GM23338 (cell line): Measurements from ENCODE around the gene GAB1. TPM values are rescaled to one million over a fixed set of nuclear protein-coding genes. Genes with fewer than 3 reads are reported as not detected.
A peak's percentile ranks its signal among the peaks of the same experiment; 100 is the strongest.

Source experiments
- ATAC-seq: fragments of 200-7000 bp; cut with Tn5 transposase; 3 replicates; pipeline ENCODE4 v1.9.1; 2020
- DNase-seq: peaks from one replicate; pipeline ENCODE4 v3.0.0-alpha.2; 2015; ENCODE audit warnings: low spot score
- H2AFZ ChIP-seq: fragments of 200-600 bp; sonication (generic); 2 replicates; pipeline ENCODE4 v1.8.0; 2016; ENCODE audit warnings: antibody characterized with exemption, mild to moderate bottlenecking, moderate library complexity
- H3F3A ChIP-seq: fragments of 200-600 bp; sonication (generic); replicated peaks from 2 replicates; pipeline ENCODE4 v1.8.0; 2017; ENCODE audit warnings: antibody characterized with exemption, mixed run types, low read depth
- H3K27ac ChIP-seq: fragments of 200-600 bp; sonication (generic); 2 replicates; pipeline ENCODE4 v1.6.1; 2016; ENCODE audit warnings: low read depth
- H3K27me3 ChIP-seq: fragments of 200-600 bp; sonication (generic); 2 replicates; pipeline ENCODE4 v1.8.0; 2016; ENCODE audit warnings: mild to moderate bottlenecking, mixed run types, moderate library complexity; ENCODE audit not compliant: insufficient read depth
- H3K36me3 ChIP-seq: fragments of 200-600 bp; sonication (generic); 2 replicates; pipeline ENCODE4 v1.8.0; 2016; ENCODE audit warnings: mild to moderate bottlenecking; ENCODE audit not compliant: insufficient read depth
- H3K4me1 ChIP-seq: fragments of 200-600 bp; sonication (generic); 2 replicates; pipeline ENCODE4 v1.8.0; 2016; ENCODE audit warnings: mild to moderate bottlenecking, moderate library complexity; ENCODE audit not compliant: insufficient read depth
- H3K4me2 ChIP-seq: fragments of 200-600 bp; sonication (generic); 2 replicates; pipeline ENCODE4 v1.7.1; 2017; ENCODE audit warnings: mixed run types
- H3K4me3 ChIP-seq: fragments of 200-600 bp; sonication (generic); 2 replicates; pipeline ENCODE4 v1.6.1; 2016; ENCODE audit warnings: mixed run types
- H3K79me2 ChIP-seq: fragments of 200-600 bp; sonication (generic); replicated peaks from 2 replicates; pipeline ENCODE4 v1.8.0; 2017; ENCODE audit warnings: mild to moderate bottlenecking; ENCODE audit not compliant: insufficient read depth
- H3K9me2 ChIP-seq: fragments of 200-600 bp; sonication (generic); 2 replicates; pipeline ENCODE4 v1.8.0; 2017; ENCODE audit not compliant: insufficient read depth
- H4K20me1 ChIP-seq: fragments of 200-600 bp; sonication (generic); replicated peaks from 2 replicates; pipeline ENCODE4 v1.8.0; 2017; ENCODE audit warnings: mild to moderate bottlenecking; ENCODE audit not compliant: insufficient read depth
- H3K27ac Mint-ChIP-seq: 2 replicates; pipeline ENCODE4 v1.8.0; 2020; ENCODE audit warnings: inconsistent platforms, mild to moderate bottlenecking, moderate library complexity, mixed read lengths
- H3K27me3 Mint-ChIP-seq: 3 replicates; pipeline ENCODE4 v1.8.0; 2022; ENCODE audit warnings: low read depth, mild to moderate bottlenecking, moderate library complexity, mixed read lengths, inconsistent platforms; ENCODE audit not compliant: insufficient read depth, poor library complexity
- H3K36me3 Mint-ChIP-seq: 3 replicates; pipeline ENCODE4 v1.8.0; 2021; ENCODE audit warnings: low read depth, mild to moderate bottlenecking, inconsistent platforms, moderate library complexity, mixed read lengths
- H3K4me1 Mint-ChIP-seq: 3 replicates; pipeline ENCODE4 v1.8.0; 2020; ENCODE audit warnings: mild to moderate bottlenecking, inconsistent platforms, mixed read lengths
- H3K4me3 Mint-ChIP-seq: 3 replicates; pipeline ENCODE4 v1.8.0; 2021; ENCODE audit warnings: moderate library complexity, mild to moderate bottlenecking, inconsistent platforms, mixed read lengths
- H3K9me3 Mint-ChIP-seq: 3 replicates; pipeline ENCODE4 v1.8.0; 2020; ENCODE audit warnings: moderate library complexity, mild to moderate bottlenecking, inconsistent platforms, mixed read lengths
- CREB1 ChIP-seq: fragments of 250-450 bp; sonication (Bioruptor Pico); IDR thresholded peaks from 2 replicates; pipeline ENCODE4 v1.5.0; 2020; ENCODE audit warnings: low read depth, mild to moderate bottlenecking, moderate library complexity
- ETS1 ChIP-seq: IDR thresholded peaks from 2 replicates; pipeline ENCODE4 v1.6.1; 2016; ENCODE audit warnings: antibody characterized with exemption
- EZH2 ChIP-seq: fragments of 200-600 bp; sonication (generic); IDR thresholded peaks from one replicate; pipeline ENCODE4 v1.8.0; 2017; ENCODE audit warnings: antibody characterized with exemption, mild to moderate bottlenecking, low read depth; ENCODE audit not compliant: unreplicated experiment
- EZH2phosphoT487 ChIP-seq: fragments of 200-600 bp; sonication (generic); IDR thresholded peaks from one replicate; pipeline ENCODE4 v1.8.1; 2018; ENCODE audit warnings: antibody characterized with exemption; ENCODE audit not compliant: unreplicated experiment
- JUNB ChIP-seq: IDR thresholded peaks from one replicate; pipeline ENCODE4 v1.6.1; 2016; ENCODE audit warnings: antibody characterized with exemption; ENCODE audit not compliant: unreplicated experiment
- NANOG ChIP-seq: IDR thresholded peaks from 2 replicates; pipeline ENCODE4 v1.6.1; 2016; ENCODE audit warnings: antibody characterized with exemption, borderline replicate concordance
- STAT1 ChIP-seq: IDR thresholded peaks from one replicate; pipeline ENCODE4 v1.6.1; 2016; ENCODE audit warnings: antibody characterized with exemption; ENCODE audit not compliant: unreplicated experiment
- ZNF331 ChIP-seq: fragments of 250-450 bp; sonication (Bioruptor Pico); IDR thresholded peaks from 2 replicates; pipeline ENCODE4 v1.5.0; 2020; ENCODE audit warnings: low read depth, mild to moderate bottlenecking, moderate library complexity
- ZNF462 ChIP-seq: fragments of 250-450 bp; sonication (Bioruptor Pico); IDR thresholded peaks from 2 replicates; pipeline ENCODE4 v1.5.0; 2020; ENCODE audit warnings: mild to moderate bottlenecking, moderate library complexity
- polyA plus RNA-seq: library from polyadenylated mRNA; unstranded; fragments of >200 nt; fragmentation: Nextera tagmentation; extraction: Ambion mirVana; gene quantifications from 2 replicates; pipeline ENCODE4 v1.2.1, GENCODE V29; 2016
- total RNA-seq: library from RNA; depleted of rRNA; stranded (reverse); fragments of >200 nt; shearing (Covaris generic); gene quantifications from 2 replicates; pipeline ENCODE4 v1.2.3, GENCODE V29; 2014

The GAB1 gene
- total and polyA plus RNA-seq, 2 experiments from 2014 or later, result 4.0 to 18.4 TPM

DNA sequence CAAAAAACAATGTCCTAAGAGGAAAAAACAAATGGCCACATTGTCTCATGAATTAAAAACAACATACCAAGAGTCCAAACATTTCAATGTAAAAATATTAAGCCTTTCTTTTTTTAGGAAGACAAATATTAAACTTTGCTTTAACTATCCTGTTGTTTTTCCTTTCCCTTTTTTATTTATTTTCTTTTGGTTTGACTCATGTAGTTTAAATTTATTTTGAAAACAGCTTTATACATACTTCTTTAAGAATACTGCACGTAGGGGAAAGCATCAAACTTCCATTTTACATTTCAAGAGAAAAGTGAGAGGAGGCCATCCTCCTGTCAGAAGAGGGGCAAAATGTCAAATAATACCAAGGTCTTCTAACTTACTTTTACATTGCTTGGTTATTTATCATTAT, 8.7 kb downstream of the GAB1 start (continued):
- TF ChIP-seq EZH2phosphoT487 (no peak), ZNF462 (CRISPR knock-in tag) (no peak), ZNF331 (CRISPR knock-in tag) (no peak), NANOG (no peak)

DNA sequence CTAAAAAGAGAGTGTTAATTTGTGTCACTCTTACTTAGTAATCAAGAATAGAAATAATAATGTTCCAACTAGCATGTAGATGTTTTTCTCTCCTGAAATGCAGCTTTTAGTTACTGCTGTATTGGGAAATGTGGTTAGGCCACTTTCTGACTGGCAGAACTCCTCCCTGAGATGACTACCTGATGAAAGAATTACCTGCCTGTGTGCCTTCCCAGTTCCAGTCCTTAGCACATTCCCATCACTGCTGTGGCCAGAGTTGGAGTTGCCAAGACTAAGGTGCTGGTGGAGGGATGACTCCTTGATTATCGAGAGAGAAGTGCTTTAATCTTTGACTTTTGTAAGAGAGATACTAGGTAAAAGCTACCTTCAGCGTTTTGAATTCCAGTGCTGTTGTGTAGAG, 9.5 kb downstream of the GAB1 start:
- no peak overlapping the region for H3K27ac ChIP-seq
- peak; percentile 54 for ATAC-seq
- no peaks in the 10 kb centered on the region for H3K36me3 Mint-ChIP-seq
- no peak overlapping the region for H3K4me2 ChIP-seq
- no peaks in the 10 kb centered on the region for H3K27me3 Mint-ChIP-seq
- H3K4me3 ChIP-seq, result no peak overlapping the region
- peaks cover 50% of the 10 kb centered on the region for H3K4me1 Mint-ChIP-seq
- no peaks in the 10 kb centered on the region for H3K36me3 ChIP-seq
- H4K20me1 ChIP-seq, result 0 out of 2 replicates have a peak, but pooled peaks cover 2% of the 10 kb centered on the region
- H3K27me3 ChIP-seq, result no peaks in the 10 kb centered on the region
- no peaks in the 10 kb centered on the region for H3K9me2 ChIP-seq
- H3K79me2 ChIP-seq, result peaks cover 60% of the 10 kb centered on the region
- no peak overlapping the region for H3K27ac Mint-ChIP-seq
- H3K4me1 ChIP-seq, result peaks cover 33% of the 10 kb centered on the region
- H2AFZ ChIP-seq, result no peak overlapping the region
- no peaks in the 10 kb centered on the region for H3K9me3 Mint-ChIP-seq
- no peaks in the 10 kb centered on the region for H3F3A ChIP-seq
- peak; percentile 55 for DNase-seq
- H3K4me3 Mint-ChIP-seq, result no peak overlapping the region
- TF ChIP-seq JUNB, result no peak
- no peak for TF ChIP-seq EZH2phosphoT487
- no peak for TF ChIP-seq CREB1 (CRISPR knock-in tag)
- TF ChIP-seq EZH2, result no peak
- TF ChIP-seq ETS1, result no peak
- TF ChIP-seq STAT1, result no peak
- TF ChIP-seq ZNF331 (CRISPR knock-in tag), result no peak
- TF ChIP-seq ZNF462 (CRISPR knock-in tag), result no peak
